GM21737 (cell line): ENCODE measurements around the gene LRRC15.
A peak's percentile ranks its signal among the peaks of the same experiment; 100 is the strongest.

Source experiments
- ATAC-seq: cut with Tn5 transposase; IDR thresholded peaks from one replicate; pipeline ENCODE4 v1.9.1; 2021; ENCODE audit warnings: mild to moderate bottlenecking, moderate library complexity; ENCODE audit not compliant: unreplicated experiment

Gene LRRC15

DNA sequence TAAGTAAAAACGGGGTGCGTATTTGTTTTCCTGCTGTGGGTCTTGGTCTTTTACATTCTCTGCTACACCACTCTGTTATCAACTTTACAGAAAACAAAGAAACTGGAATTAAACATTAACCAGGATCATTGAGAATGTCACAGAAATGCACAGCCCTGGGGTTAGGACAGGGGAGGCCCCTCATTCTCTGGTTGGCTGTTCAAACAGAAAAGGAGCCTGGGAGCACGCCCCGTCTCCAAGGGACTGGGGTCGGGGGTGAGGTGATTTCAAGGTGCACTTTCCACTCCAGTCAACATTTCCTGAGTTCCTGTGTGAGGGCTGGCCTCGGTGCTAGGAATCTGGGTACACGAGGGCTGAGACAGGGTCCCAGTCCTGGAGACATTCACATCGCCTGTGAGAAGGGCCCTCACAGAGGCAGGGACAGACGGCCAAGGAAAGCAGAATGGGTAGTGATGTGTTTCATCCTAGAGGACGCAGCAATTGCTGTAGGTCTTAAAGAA, 48.7 kb downstream of the LRRC15 start:
- ATAC-seq, result no peak

DNA sequence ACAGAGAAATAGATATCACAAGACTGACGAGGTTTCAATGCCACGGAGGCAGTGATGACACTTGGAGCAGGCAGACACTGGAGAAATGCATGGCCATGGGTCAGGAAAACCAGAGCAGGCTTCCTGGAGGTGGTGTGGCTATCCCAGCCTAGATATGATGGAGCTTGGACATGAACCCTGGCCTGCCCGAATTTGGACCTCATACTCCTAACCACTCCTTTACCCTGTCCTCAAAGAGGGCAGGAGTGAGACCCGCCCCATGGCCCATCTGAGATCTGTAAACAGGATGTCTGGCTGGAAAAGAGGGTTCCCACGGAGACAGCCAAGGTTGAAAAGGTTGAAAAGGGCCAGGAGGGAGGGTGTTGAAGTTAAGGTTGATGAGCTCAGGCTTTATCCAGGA, 49.4 kb downstream of the LRRC15 start:
- no peak for ATAC-seq

DNA sequence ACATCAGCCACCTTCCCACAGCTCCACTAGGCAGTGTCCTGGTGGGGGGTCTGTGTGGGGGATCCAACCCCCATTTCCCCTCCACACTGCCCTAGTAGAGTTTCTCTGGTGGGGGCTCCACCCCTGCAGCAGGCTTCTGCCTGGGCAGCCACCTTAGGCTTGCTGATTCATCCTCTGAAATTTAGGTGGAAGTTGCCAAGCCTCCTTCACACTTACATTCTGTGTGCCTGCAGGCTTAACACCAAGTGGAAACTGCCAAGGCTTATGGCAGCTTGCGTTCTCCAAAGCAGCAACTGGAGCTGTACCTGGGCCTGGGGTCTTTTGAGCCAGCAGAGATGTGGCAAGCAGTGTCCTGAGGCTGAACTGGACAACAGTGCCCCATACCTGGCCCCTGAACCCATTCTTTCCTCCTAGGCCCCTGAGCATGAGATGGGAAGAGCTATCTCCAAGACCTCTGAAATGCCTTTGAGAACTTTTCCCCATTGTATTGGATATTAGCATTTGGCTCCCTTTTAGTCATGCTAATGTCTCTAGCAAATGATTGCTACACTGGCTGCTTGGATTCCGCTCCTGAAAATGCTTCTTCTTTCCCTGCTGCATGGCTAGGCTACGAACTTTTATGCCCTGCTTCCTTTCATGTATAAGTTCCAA, 50.9 kb downstream of the LRRC15 start:
- ATAC-seq, result no peak

DNA sequence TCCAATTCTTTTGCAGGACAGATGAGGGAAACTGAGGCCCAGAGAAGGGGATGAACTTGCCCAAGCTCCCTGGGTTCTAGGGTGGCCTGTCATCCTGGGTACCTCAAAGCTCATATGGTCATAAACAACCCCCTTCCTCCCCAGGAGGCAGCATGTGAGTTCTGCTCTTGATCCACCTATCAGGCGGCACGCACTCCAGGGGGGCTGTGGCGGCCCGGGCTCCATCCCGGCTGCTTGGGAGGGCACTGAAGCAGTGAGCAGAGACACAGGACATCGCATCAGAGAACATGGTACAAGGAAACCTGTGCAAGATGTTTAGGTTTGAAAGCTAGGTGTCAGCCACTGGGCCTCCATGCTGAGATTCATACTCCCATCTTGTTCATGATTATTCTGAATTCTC, 52.6 kb downstream of the LRRC15 start:
- ATAC-seq, result no peak

DNA sequence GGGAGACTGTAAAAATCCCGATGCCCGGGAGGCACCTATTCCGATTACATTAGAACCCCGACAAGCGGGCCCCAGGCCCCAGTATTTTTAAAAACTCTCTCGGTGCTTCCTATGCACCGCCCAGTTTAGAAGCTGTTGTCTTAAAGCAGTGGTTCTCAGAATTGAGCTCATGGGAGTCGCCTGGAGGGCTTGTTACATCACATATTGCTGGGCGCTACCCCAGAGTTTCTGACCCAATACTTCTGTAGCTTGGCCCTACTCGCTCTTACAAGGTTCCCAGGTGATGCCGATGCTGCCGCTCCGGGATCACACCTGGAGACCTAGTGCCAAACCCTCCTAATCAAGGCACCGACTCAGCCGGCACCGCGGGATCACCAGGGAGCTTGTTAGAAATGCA, 53.6 kb downstream of the LRRC15 start:
- peak; percentile 8 for ATAC-seq

DNA sequence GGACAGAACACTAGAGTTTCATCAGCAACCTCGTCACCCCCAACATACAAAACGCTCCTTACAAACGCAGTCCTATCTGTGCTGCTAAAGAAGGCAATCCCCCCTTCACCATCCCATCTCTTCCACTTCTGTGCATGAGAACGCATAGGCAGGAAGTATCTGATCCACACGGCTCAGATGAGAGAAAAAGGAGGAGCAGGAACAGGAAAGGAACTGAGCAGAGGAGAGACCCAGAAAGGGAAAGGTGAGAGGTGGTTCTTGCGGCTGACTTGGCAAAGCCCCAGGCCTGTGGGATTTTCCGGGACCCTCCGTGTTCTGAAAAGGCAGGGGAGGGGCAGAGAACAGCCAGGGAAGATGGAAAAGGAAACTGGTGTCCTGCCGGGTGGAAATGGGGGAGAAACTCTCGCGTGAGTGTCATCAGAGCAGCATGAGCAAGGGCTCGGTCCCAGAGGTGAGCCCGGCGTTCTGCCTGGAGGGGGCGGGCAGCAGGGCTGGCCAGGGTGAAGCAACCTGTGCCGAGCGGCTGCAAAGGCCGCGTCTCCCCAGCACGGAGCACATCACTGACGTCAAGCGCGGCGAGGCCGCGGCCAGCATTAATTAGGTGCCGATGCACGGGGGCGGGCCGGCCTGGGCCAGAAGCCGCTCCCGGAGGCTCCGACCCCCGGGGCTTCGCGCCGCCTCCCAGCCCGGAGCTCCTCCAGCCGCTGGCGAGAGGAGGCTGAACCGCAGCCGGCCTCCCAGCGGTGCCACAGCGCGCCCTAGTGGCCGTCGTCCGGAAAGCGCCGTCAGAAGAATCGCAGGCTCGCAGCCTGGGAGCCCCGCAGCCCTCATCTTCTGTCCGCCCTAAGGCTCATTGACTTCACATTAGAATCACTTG, 54.2 kb downstream of the LRRC15 start:
- ATAC-seq, result peak; percentile 82

DNA sequence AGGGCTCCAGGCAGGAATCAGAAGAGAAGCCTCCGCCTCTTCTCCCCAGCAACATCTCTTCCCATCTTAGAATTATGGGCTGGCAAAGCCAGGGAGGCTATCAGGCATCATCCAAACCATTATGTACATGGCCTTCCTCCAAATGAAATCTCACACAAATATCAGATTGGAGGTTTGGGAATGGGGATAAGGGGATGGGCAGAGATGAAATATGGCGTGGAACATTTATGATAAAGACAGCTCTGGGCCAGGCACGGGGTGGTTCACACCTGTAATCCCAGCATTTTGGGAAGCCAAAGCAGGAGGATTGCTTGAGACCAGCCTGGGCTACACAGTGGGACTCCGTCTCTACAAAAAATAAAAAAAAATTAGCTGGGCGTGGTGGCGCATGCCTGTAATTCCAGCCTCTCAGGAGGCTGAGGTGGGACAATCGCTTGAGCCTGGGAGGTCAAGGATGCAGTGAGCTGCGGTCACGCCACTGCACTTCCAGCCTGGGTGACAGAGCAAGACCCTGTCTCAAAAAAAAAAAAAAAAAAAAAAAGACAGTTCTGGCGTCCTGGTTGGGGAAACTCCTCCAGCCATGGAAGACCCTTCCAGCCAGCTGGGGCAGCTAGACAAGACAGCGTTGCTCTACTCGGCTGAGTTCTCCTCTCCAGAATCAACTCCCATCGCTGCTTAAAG, 55.0 kb downstream of the LRRC15 start:
- ATAC-seq, result no peak

DNA sequence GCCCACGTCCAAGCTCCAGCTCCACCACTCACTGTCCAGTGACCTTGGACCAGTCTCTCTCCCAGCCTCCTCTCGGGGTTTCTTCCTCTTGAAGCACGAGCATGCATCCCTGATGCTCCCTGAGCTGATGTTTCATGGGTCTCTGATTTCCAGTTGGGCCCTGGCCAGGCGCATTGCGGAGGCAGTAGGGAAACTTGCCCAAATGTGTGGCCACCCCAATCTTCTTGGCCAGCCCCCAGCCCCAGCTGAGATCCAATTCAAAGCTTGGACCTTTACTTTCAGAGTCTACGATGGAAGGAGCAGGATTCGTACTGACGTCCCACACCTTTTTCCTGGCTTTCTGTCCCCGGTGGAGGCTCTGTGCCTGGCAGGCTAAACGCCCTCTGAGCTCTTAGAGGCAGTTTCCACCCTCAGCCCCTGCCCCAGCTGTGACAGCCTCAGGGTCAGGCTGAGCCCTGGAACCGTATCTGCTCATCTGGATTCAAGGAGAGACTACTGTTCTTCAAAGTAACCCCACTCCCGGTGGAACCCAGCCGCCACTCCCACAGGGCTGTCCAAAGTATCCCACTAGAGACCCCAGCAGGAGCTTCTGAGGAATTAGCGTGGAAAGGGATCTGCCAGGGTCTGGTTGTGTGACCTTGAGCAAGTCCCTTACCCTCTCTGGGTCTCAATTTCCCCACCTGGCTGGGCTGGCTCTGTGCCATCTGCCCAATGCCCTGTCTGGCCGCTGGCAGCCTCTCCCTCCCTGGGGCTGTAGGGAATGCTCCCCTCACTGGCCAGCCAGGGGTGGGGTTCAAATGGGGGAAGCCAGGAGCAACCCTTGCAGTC, 55.8 kb downstream of the LRRC15 start:
- ATAC-seq, result no peak

DNA sequence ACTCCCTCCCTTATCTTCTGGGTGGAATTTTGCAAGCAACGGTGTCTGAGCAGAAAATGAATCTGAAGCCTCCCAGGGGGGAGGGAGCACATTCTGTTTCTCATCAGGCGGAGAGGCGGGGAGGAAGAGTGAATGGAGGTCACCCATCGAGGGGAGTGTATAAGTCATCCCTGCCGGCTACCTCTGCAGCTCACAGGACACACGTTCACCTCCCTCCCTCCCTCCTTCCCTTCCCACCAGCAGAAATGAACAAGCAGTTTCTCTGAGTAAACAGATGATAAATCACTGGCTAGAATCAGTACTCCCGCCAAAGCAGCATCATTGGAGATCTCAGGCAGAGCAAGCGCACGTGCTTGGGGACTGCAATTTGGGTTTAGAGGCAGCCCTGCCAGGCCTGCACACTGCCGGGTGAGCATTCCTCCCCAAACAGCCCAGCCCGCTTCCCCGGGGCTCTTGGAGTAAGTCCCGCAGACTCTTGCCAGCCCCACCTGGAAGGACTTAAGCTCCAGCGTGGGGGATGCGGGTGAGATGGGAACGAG, 56.7 kb downstream of the LRRC15 start:
- ATAC-seq, result no peak

DNA sequence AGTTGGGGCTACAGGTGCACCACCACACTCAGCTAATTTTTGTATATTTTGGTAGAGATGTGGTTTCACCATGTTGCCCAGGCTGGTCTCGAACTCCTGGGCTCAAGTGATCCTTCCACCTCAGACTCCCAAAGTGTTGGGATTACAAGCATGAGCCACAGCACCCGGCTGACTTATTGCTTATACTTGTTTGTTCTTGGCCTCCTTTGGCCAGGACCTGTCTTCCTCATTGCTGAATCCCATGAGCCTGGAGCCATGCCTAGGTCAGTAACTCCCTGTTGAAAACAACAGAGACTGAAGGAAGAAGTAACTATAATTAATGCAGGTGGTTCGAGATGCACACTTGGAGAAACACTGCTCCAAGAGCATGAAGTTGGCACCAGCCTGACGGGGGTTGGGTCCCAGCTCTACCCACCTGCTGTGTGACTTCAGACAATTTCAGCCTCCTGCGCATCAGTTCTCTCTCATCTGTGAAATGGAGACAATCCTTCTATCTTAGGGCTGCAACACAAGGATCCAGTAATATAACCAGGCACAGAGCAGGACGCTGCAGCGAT, 57.3 kb downstream of the LRRC15 start:
- ATAC-seq, result no peak

DNA sequence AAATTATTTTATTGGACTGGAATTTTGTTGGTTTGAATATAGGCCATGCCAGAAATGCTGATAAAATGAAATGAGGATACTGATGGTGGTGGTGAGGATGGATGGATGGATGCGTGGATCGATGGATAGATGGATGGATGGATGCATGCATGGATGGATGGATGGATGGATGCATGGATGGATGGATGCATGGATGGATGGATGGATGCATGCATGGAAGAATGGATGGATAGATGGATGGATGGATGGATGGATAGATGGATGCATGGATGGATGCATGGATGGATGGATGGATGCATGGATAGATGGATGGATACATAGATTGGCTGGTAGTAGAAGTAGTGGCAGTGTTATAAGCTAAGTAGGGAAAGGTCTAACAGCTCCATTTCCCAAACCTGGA, 58.5 kb downstream of the LRRC15 start:
- ATAC-seq, result no peak

DNA sequence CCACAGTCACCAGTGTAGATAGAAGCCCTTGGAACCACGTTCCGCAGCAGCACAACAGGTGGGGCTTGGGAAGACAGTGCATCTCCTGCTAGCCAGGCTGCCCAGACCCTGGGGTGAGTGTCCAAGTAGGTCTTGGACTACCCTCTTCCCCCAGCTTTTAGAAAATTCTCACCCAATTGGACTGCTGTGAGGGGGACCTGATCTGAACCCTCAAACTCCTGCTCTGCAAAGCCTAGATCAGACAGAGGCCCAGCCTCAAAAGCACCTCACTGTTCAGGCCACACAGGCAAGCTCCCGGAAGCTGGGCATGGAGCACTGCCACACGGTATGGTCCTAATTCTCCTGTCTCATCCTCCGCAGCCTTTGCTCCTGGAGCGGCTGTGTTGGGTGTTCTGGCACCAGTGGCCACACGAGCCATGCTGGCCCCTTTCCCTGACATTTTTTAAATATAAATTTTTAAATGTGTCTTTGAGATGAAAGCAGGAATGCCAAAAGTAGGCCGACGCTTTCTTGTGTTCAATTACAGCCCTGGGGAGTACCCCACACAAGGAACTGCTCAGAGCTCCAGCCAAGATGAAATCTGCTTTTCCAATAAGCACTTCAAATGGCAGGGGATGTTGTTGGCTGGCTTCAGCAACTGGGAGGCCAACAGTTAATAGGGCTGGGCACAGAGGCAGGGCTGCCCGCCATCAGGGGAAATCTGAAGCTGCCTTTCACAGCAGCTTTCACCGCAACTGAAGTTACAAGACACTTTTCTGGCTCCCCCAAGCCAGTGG, 59.3 kb downstream of the LRRC15 start:
- ATAC-seq, result no peak

DNA sequence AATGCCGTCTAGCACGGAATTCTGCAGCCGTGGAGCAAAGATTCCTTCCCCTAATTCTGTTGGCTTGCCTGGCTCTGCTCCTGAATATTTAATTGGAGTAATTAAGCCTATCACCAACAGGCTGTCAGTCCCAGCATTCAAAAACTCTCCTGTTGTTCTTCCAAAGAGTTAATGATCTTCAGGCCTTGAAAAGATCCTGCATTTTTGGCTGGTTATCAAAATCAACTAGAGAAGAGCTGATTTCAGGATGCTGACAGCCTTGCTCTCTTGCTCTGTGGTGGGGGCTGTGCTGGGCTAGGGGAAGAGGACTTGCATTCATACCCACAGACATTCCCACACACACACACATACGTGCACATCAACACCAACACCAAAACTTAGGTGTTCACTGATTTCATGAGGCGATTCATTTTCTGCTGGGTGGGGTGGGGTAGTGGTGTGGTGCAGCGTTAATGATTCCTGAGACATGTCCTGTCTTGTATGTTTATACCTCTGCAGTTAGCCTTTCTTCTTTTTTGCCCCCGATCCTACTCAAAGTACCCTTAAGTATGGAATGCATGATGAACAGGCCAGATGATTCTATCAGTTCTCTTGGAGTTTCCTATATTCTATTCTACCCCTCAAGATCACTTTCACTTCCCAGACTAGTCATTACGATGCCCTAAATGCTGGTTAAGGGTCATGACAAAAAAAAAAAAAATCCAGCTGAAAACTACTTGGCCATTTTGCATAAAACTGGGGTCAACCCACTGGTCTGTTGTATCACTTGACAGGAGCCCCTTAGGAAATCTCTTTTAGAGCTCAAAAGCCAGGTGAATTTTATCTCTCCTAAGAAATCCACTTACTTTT, 60.7 kb downstream of the LRRC15 start:
- ATAC-seq, result no peak

DNA sequence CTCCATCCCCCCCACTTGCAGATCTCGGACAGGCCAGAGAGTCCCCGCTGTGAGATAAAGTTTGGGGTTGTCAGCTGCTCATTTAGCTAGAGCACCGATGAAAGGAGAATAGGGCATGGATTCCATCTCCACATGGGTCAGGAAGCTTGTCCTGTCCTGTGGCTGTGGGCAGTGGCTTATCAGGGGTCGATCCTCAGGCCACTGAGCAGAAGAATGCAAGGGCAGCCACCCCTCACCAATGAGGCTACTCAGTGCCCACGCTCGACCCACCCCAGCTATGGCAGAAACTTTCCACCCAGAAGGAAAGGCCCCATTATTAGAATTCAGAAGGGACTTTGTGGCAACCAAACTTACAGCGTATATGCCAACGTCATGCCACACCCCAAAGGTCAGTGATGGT, 61.7 kb downstream of the LRRC15 start:
- no peak for ATAC-seq

DNA sequence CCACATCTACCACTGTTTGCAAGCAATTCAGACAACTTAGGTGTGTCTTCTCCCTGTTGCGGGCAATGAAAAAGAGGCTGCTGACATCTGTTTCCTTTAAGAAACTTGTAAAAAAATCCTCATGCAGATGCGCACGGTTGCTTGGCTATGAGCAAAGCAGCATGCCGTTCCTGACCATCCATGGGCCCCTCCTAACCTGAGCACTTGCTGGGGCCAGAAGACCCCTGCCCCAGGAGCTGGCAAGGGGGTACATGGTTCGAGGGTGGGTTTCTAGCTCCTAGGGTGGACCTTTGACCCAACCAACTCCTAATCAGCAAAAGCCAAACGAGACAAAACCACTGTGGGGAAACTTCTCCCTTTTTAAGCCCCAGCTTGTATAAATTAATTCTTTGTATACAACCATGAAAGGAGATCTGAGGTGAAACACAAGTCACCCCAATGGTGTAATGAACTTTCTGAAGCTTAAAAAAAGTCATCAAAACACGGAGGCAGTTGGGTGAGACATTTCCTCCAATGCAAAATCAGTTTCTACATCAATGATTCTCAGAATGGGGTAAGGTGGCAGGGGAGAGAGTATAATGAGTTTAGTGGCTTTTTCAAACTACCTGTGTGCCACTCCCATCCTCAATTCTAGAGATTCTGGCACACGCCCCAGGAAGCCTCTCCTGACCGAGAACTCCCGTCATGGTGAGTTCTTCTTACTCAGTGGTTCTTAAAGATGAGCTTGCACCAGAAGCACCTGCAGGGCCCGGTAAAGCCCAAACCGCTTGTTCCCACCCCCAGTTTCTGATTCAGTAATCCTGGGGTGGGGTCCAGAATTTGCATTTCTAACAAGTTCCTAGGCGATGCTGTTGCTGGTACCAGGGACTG, 62.5 kb downstream of the LRRC15 start:
- ATAC-seq, result peak; percentile 51

DNA sequence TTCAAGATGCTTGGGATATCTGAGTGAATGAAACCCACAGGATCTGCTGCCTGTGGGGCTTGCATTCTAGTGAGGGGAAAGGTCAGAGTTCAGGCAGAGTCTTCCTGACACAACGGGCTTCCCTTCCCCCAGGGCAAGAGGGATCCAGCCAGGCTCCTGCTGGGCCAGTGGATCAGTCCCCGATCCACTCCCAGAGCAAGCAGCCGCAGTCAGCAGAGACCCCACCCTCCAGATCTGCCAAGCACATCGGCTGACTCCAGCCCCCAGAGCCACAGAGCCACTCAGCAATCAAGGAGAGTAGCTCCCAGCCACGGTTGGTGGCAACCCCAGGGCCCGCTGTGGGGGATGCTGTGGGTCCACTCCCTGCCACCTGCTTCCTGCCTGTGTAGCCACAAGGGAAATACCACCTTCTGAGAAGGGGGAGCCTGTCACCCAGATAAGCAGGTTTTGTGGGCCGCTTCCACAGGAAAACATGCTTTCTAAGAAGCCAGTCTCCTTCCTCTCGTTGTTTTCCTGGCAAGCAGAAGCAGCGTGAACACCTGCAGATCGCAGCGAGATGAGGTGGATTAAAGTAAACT, 63.3 kb downstream of the LRRC15 start:
- ATAC-seq, result peak; percentile 46
